IMR-90 (cell line): Measurements from ENCODE around the gene GBA2.

Experiments
- CTCF ChIP-seq: conservative IDR thresholded peaks from 2 replicates; pipeline ENCODE4 v1.5.1; 2012; ENCODE audit warnings: mild to moderate bottlenecking, low read depth, low read length, improper control_type of control experiment
- FOS ChIP-seq: fragments of 150-350 bp; IDR thresholded peaks from 2 replicates; pipeline ENCODE4 v1.6.1; 2016; ENCODE audit warnings: low read depth, low read length
- MXI1 ChIP-seq: IDR thresholded peaks from 2 replicates; pipeline ENCODE4 v1.6.1; 2012; ENCODE audit warnings: low read depth, mild to moderate bottlenecking, low read length, moderate library complexity, borderline replicate concordance
- POLR2A ChIP-seq: IDR thresholded peaks from 2 replicates; pipeline ENCODE4 v1.6.1; 2012; ENCODE audit warnings: mild to moderate bottlenecking, low read depth, low read length
- RAD21 ChIP-seq: IDR thresholded peaks from 2 replicates; pipeline ENCODE4 v1.6.1; 2012; ENCODE audit warnings: low read length, improper control_type of control experiment

DNA sequence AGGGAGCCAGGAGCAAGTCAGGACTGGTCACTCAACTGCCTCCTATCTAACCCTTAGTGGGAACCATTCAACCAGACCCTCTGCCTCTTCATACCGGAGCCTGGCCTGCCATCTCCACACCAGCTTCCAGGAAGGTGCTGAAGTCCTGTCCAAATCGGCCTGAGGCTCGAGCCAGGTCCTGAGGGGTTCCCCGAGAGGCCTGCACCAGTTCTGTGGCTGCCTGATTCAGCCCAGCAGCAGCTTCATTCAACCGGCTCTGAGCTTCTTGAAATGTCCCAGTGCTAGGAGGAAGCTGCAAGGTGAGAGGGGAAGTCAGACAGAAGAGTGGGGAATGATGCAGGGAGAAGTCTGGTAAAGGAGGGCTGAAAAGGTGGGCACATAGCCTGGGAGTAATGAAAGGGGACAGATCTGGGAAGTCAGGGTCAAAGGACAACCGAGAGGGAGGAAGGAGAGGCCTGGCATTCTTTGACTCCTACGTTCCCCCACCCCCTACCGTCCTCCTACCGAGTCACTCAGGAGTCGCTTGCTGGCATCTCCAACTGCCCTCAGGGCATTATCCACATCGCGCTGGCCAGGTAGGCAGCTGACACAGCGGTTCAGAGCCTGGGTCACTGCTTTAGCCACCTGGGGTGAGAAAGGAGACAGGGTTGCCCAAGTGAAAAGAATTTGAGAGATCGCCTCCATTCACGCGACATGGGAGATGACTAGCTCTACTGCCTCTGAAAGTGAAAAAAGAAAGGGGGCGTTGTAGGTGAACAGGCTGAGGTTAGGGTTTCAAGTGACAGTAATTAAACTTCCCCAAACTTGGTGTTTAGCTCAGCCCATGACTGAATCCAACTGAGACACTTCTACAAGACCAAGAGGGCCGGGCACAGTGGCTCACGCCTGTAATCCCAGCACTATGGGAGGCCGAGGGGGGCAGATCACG, 37.3 kb downstream of the GBA2 start:
- TF ChIP-seq MXI1 (no peak), RAD21 (no peak), CTCF (no peak), POLR2A (no peak), FOS (no peak)
